A549 treated with AZD9567 at 1 μM for 4 hours (cell line): ENCODE results near the gene MAPK6. TPM values are rescaled to one million over a fixed set of nuclear protein-coding genes. Genes with fewer than 3 reads are reported as not detected.

ENCODE experiments used
- total RNA-seq: library from RNA; stranded (reverse); fragments of 200-300 nt; extraction: Qiagen RNA extraction; gene quantifications from 5 replicates; pipeline ENCODE4 v1.2.3, GENCODE V29; 2022; ENCODE audit not compliant: insufficient read depth

MAPK6 gene
- 38.0 to 65.2 TPM (median 46.4 TPM) in 5 replicates for total RNA-seq

GRCh38 chr15:52018693-52019393, at the start of gene MAPK6:
MAPK6 (plus strand) TSS chr15:52019219; CDS start chr15:52046461, 27,242 bp downstream.

GRCh38 chr15:51971375-51972133, 47.5 kb upstream of the MAPK6 start, which contains the start of gene LEO1:
LEO1 (minus strand) TSS chr15:51971778; CDS start chr15:51971745, 33 bp downstream.

Other genes starting within 250 kb of the MAPK6 start
- gene TMOD3, start 189.6 kb upstream of the MAPK6 start, total RNA-seq: 48.5 to 75.3 TPM (median 58.4 TPM) in 5 replicates
- 43.7 to 63.1 TPM (median 46.2 TPM) in 5 replicates for gene LEO1, start 47.4 kb upstream of the MAPK6 start, total RNA-seq
- 0.13 to 0.29 TPM (median 0.18 TPM) in 4 of 5 replicates, not detected in the other for gene BCL2L10, start 93.6 kb downstream of the MAPK6 start, total RNA-seq
- gene GNB5, start 172.2 kb downstream of the MAPK6 start, total RNA-seq: 45.4 to 51.9 TPM (median 50.0 TPM) in 5 replicates